AG09309 (cell line): Measurements from ENCODE around the gene SLX4IP.

Experiments used
- DNase-seq: peaks from one replicate; pipeline ENCODE4 v3.0.0-alpha.2; 2010; ENCODE audit warnings: low read depth
- H3K4me3 ChIP-seq: 2 replicates; pipeline ENCODE4 v1.5.1; 2011; ENCODE audit warnings: mild to moderate bottlenecking, low read depth, low read length, moderate library complexity; ENCODE audit not compliant: control insufficient read depth
- TF ChIP-seq, protein P1 (sequence below): IDR thresholded peaks from 2 replicates; pipeline ENCODE4 v1.5.1; 2011; ENCODE audit warnings: mild to moderate bottlenecking, low read depth, low read length, inconsistent platforms; ENCODE audit not compliant: insufficient read depth, control insufficient read depth; ENCODE audit errors: missing control alignments

SLX4IP gene

DNA sequence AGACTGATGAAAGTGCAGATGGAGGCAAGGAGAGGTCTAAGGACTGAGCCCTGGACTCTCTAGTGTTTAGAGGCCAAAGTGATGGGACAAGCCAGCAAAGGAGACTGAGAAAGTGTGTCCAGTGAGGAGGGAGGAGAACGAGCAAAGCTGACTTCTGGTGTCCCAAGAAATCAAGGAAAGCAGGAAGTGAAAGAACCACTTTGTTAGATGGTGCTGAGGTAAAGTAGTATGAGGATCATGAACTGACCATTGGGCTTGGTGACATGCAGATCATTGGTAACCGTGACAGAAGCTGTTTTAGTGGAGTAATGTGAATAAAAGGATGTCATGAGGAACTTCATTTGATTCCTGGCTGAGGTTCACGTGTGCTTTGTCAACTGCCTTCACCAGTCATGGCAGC lies 108.4 kb downstream of the SLX4IP start:
- DNase-seq, result no peak
- TF ChIP-seq, protein P1, sequence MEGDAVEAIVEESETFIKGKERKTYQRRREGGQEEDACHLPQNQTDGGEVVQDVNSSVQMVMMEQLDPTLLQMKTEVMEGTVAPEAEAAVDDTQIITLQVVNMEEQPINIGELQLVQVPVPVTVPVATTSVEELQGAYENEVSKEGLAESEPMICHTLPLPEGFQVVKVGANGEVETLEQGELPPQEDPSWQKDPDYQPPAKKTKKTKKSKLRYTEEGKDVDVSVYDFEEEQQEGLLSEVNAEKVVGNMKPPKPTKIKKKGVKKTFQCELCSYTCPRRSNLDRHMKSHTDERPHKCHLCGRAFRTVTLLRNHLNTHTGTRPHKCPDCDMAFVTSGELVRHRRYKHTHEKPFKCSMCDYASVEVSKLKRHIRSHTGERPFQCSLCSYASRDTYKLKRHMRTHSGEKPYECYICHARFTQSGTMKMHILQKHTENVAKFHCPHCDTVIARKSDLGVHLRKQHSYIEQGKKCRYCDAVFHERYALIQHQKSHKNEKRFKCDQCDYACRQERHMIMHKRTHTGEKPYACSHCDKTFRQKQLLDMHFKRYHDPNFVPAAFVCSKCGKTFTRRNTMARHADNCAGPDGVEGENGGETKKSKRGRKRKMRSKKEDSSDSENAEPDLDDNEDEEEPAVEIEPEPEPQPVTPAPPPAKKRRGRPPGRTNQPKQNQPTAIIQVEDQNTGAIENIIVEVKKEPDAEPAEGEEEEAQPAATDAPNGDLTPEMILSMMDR, result no peak
- H3K4me3 ChIP-seq, result no peak overlapping the region

DNA sequence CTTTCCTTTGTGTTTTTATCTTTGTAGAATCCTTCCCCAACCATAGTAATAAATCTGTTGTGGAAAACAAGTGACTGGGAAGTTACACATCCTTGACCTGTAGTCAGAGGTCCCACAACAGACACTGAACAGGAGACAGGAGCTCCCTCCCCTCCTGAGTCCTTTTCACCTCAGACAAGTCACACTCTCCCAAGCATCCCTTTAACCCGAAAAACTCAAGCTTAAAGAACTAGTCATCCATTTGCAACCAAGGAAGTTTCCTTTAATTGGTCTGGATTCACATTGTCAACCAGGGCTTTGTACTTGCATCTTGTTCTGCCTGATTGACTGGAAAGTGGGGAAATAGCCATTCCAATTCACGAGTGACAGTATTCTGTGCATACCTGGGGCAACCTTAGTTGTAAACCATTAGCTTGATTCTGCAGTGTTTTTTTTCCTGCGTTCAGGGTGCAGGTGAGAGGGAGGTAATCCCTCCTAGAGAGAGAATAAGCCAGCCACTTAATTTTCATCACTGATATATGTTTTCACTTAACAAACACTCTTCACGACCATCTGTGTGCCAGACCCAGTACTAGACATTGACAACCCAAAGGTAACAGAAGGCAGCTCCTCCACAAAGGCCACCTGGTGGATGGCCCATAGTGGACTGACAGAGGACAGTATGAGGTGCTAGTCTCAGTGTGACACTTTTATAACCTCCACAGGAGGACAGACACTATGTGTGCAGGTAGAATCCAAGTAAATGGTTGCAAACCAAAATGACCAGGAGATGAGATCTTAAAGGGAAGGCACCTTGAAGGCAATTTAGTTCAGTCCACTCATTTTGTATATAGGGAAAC lies 112.4 kb downstream of the SLX4IP start:
- no peak for DNase-seq
- H3K4me3 ChIP-seq, result no peak overlapping the region
- TF ChIP-seq, protein P1, result no peak

DNA sequence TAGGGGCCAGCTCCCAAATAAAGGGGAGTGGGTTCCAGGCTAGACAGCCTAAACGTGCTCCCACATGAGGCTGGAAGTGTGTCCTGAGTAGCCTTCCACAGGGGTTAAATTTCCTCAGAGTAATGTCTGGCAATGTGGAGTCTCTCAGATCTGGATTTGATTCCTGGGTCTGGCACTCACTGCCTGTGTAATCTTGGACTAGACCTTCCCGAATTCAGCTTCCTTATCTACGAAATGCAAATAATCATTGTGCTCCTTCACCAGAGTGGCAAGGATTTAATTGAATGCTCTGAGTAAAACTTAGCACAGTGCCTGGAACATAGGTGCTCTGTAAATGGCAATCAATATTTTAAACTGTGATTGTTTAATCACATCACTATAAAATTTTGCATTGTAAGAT lies 114.4 kb downstream of the SLX4IP start:
- DNase-seq, result no peak
- TF ChIP-seq, protein P1, result no peak
- no peak overlapping the region for H3K4me3 ChIP-seq

DNA sequence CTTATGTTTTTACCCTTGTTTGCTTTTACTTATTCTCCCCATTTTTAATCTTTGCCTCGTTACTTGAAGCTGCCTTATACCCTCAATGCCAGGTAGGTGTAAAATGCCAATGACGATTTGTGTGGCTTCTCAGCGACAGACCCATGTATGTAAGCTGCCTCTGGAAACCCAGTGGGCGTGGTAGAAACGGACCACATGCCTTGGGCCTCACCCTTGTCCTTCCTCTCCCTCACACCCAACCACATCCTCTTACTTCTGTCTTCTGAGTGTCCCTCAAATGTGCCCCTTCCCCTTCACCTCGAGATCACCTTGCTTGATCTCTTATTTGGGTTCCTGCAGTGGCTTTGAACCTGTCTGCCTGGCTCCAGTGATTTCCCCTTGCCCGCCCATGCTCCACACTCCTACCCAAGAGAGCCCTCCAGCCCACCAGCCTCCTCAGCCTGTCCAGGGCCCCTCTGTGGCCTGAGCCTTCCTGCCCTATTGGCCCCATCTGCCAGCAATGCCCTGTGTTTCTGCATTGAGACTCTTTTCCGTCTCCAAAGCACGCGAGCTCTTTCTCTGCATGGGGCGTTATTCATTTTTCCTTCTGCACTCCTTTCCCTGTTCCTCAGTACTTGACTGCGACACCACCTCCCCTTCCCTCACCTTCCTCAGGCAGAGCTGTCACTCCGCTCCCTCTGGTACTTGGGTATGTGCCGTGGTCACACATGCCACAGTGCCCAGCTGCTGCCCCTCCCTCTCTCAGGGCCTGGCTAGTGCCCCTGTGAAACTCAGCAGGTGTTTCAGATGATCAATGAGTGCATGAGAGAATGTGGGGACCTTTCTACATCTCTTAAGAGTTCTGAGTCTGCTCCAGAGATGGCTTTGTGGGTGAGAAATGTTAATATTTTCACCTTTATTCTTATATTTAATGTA lies 115.4 kb downstream of the SLX4IP start:
- TF ChIP-seq, protein P1, result no peak
- DNase-seq, result no peak
- H3K4me3 ChIP-seq, result no peak overlapping the region

DNA sequence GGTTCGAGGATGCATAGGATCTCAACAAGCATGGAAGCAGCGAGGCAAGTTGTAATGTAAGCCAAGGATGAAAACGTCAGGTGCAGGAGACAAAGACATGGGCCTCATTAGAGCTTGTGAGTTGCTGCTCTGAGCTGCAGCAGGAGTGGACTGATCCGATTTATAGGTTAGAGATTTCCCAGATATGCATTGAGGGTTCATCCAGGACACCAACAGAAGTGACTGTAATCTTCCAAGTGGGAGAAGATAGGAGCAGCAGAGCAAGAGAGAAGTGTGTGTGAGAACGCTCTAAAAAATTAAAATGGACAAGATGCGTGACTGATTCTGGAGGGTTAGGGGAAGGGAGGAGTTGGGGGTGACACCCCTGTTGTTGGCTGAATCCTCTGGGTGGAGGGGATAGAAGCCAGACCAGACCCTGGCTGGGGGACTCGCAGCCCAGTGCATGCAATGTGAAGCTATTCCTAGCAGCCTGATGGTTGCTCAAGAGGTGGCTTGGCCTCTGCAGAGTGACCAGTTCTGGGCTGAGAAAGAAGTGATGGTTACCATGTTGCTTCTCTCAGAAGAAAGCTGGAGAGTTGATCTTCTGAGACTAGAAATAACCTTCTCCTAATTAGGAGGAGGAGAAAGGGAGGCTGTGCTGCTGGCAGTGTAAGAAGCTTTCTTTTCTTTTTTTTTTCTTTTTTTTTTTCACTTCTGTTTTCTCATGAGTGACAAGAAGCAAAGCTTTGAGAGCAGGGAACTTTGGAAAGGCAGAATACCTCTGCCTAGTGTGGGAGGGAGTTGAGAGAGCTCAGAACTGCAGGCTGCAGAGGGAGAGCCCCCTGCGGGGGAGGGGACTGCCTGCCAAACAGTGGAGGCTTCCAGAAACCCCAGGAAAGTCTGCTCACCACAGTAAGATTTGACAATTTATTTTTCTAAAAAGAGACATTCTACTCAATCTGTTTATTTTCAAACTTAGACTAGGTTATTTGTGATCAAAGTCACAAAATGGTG lies 116.9 kb downstream of the SLX4IP start:
- TF ChIP-seq, protein P1, result no peak
- H3K4me3 ChIP-seq, result no peak overlapping the region
- DNase-seq, result no peak
